Medulla oblongata (tissue), 1 donor: ENCODE results near the gene MYO3A.
"Not testable (repeated sequence)": the region's sequence is repeated elsewhere in the genome, so short reads cannot be mapped to it uniquely, and the experiment has no call there.

ENCODE experiments used
- DNase-seq: peaks from one replicate; pipeline ENCODE4 v3.0.0-alpha.2; 2015; ENCODE audit errors: extremely low spot score

MYO3A gene

DNA sequence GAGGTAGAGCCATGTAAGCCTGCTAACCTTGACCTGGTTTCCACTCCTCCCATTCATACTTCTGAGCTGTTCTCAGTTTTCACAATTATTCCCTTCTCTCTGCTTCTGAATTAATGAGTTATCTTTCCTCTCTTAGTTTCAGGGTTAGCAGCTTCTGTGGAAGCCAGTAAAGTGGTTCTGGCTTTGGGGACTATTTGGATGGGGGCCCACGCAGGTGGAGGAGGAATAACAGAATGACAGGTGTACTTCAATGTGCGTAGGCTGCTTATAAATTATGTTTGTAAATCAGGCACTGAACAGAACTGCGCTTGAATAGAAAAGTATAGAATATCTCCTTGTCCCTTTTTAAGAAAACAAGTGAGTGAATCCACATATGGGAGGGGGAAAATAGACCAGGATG, 153.6 kb downstream of the MYO3A start:
- DNase-seq, result no peak

- DNase-seq, result no peak
Measured at GRCh38 chr10:26090026-26090425, 156.0 kb downstream of the MYO3A start.

- no peak for DNase-seq
Measured at GRCh38 chr10:26090762-26091161, 156.7 kb downstream of the MYO3A start.

DNA sequence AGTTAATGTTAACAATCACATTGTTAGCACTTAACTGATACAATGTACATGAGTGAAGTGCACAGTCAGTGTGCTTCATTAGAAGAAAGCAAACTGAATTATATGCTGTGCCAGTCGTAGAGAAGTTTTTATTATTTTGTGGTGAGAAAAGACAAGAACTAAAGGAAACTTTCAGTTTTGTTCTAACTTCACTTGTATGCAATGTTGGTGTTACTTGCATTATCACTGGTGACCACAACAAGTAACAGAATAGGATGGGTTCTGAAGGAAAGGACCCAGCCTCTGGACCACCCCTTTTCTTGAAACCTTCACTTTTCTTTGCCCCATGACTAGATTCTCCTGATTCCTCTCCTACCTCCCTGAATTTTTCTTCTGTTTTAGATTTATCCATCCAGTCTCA, 159.2 kb downstream of the MYO3A start:
- no peak for DNase-seq

- DNase-seq, result no peak
Measured at GRCh38 chr10:26095781-26096180, 161.8 kb downstream of the MYO3A start.

DNA sequence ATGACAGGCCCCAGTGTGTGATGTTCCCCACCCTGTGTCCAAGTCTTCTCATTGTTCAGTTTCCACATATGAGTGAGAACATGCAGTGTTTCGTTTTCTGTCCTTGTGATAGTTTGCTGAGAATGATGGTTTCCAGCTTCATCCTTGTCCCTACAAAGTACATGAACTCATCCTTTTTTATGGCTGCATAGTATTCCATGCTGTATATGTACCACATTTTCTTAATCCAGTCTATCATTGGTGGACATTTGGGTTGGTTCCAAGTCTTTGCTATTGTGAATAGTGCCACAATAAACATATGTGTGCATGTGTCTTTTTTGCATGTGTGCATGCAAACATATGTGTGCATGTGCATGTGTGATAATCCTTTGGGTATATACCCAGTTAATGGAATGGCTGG, 163.5 kb downstream of the MYO3A start:
- not testable (repeated sequence) for DNase-seq

DNA sequence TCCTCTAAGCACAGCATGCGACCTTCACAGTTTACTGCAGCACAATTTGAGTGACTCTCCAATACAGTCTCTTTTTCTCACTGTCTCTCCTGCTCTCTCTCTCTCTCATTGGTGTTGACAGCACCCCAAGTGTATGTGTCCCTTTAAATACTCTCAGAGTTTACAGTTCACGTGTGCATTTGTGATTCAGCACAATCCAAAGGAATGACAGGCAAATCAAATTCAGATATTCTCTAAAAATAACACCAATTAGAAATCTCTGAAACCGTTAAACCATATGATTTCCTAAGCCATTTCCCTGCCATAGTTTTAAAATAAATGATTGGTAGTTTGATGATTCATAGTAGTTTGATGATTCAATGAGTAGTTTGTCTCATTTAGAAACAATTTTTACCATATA, 178.5 kb downstream of the MYO3A start:
- no peak for DNase-seq

GRCh38 chr10:26138613-26139012, 204.6 kb downstream of the MYO3A start:
- DNase-seq, result no peak

GRCh38 chr10:26156019-26156418, 222.0 kb downstream of the MYO3A start:
- DNase-seq, result no peak

DNA sequence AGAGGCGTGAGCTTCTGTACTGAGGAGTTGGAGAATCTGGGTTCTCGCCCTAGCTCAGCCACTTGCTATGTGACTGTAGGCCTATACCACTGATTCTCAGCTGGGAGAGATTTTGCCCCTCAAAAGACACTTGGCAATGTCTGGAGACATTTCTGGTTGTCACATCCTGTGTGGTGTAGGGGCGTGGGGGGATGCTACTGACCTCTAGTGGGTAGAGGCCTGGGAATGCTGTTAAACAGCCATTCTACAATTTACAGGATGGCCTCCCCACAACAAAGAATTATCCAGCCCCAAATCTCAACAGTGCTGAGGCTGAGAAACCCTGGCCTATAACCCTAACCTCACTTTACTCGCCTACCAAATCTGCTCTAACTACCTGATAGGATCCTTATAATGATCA, 223.7 kb downstream of the MYO3A start:
- DNase-seq, result no peak

- DNase-seq, result no peak
Measured at GRCh38 chr10:26169466-26169865, 235.4 kb downstream of the MYO3A start.

GRCh38 chr10:26172131-26172530, 238.1 kb downstream of the MYO3A start:
- no peak for DNase-seq

- no peak for DNase-seq
Measured at GRCh38 chr10:26173837-26174236, 239.8 kb downstream of the MYO3A start.

GRCh38 chr10:26177341-26177740, 243.3 kb downstream of the MYO3A start:
- DNase-seq, result no peak

DNA sequence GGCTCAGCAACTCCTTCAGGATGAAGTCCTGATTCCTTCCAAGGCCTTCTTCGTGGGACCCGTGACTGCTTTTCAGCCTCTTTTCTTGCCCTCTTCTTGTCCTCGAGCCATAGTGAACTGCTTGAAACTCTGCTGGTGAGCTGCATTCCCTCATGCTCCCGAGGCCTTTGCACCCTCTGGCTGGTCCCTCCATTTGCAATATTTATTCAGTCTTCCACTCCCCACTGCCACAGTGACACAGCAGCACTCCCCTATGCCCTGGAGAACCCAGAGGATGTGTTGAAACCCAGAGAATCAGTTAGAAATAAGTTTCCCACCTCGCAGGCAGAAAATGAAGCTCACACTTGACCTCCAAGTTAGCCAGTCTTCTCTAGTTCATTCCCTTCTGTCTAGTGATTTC, 260.2 kb downstream of the MYO3A start:
- no peak for DNase-seq

DNA sequence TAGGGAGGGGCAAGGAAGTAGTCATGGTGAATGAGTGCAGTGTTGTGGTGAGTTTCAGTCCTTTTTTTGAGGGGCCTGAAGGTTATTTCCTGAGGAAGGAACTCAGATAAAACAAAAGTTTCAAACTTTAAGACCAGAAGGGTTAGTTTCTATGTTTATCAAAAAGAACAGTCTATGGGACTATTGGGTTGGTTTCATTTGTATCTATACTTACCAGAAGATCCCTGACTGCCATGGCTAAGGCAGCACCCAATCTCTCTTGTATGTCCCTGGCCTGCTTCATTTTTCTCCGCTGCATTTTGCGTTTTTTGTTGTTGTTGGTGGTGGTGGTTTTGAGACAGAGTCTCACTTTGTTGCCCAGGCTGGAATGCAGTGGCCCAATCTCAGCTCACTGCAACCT, 263.2 kb downstream of the MYO3A start:
- no peak for DNase-seq

DNA sequence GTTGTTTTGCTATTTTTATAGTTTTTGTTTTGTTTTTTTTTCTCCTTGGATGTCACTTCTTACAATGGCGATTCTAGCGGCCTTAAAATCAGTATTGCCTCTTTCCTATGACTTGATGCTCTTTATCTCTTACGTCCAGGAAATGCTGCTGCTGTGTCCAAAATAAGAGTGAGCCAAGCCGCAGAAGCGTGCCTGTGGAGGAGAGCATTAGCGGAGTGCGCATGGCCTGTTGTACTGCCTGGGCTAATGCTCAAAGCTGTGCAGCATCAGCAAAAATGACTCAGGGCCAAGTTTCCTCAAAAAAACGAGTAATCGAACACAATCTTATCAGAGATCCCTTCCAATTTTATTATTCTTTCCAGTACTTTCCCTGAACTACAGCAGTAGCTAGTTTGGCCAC, 264.1 kb downstream of the MYO3A start:
- no peak for DNase-seq

GRCh38 chr10:26199841-26200240, 265.8 kb downstream of the MYO3A start:
- no peak for DNase-seq

- no peak for DNase-seq
Measured at GRCh38 chr10:26205223-26205622, 271.2 kb downstream of the MYO3A start.

DNA sequence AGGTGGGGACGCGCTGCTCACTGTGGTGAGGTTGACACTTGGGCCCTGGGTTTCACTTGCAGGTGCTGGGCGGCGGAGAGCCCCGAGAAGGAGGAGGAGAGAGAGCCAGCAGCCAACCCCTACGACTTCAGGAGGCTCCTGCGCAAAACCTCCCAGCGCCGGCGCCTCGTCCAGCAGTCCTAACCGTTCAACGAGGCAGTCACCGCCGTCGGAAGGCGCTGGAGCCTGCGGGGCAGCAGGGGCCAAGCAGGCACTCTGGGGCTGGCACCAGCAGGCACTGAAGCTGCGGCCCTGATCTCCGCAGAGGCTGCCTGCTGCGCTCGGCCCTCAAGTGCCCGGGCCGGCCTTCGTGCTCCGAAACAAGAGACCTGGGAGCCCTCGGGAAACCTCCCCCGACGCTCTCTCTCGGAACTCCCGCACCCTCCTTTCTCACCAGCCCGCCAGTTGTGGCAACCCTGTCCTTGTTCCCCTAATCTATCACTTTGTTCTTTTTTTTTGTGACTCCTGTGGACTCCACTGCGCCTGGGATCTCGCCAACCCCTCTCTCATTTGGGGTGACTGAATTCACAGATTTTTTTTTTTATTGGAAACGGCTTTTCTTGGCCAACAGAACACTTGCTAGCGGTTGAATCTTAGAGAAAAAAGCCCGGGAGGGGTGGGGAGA, 277.9 kb downstream of the MYO3A start:
- DNase-seq, result no peak

- DNase-seq, result no peak
Measured at GRCh38 chr10:26212511-26212910, 278.5 kb downstream of the MYO3A start.

DNA sequence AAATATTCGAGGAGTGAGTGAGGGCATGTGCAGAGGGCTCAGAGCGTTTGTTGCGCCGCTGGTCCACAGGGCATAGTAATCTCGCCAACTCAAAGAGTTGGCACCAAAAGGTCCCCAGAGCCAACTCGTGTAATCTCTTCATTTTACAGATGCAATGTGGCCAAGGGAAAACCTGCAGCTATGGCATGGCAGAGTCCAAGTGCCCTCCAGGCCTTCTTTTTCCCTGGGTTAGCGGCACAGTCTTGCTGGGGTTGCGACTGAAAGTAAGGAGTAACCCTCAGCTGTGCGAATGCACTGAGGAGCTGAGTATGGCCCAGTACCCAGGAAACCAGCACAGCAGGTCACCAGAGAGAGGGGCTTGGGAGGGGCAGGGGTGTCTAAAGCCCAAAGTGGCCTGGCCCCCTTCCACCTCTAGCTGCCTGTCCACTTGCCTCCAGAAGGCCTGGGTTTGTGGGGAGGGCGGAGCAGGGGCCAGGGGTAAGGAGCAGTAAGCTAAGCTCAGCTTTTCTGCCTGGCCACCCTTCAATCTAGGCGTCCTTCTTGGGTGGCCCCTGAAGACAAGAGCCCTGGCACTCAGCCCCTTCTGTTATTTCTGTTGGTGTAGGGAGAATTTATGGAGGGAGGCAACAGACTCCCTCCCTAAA, 279.2 kb downstream of the MYO3A start:
- DNase-seq, result no peak

GRCh38 chr10:26214004-26214403, 280.0 kb downstream of the MYO3A start:
- DNase-seq, result no peak
